K562 (cell line): ENCODE results near the gene GCNT2. TPM values are rescaled to one million over a fixed set of nuclear protein-coding genes. Genes with fewer than 3 reads are reported as not detected.

Experiments used
- ATAC-seq: fragments of 200-7000 bp; cut with Tn5 transposase; 3 replicates; pipeline ENCODE4 v1.9.1; 2020; ENCODE audit warnings: moderate library complexity
- BruUV-seq: library from RNA; stranded (reverse); fragments of 400-500 nt; replicated peaks from 2 replicates; lab custom pipeline; 2021; lab: Mats Ljungman, UMichigan
- CTCF ChIA-PET: fragments of 300-600 bp; formaldehyde crosslinking; extraction: SDS; loops from one replicate; lab custom pipeline; 2021; ENCODE audit warnings: low intra/inter-chr PET ratio; lab: Yijun Ruan, JAX
- POLR2A ChIA-PET: fragments of 300-600, 350-650 bp; sonication (Branson Sonifier 250); formaldehyde crosslinking; extraction: SDS; loops from one replicate; lab custom pipeline; 2021; ENCODE audit warnings: antibody characterized with exemption, inconsistent platforms; lab: Yijun Ruan, JAX
- DNase-seq, 4 experiments: peaks; one replicate each; pipeline versions ENCODE4 v3.0.0 to v3.0.0-alpha.2; 2011 to 2018; ENCODE audit warnings: low spot score in 3 of 4, mixed read lengths in 3 of 4; ENCODE audit errors: extremely low read depth in 1 of 4
- FAIRE-seq: peaks from 2 replicates; lab custom pipeline; 2011; peaks lifted over from hg19 to GRCh38; lab: Jason Lieb, UNC
- H2AFZ ChIP-seq: 2 replicates; pipeline ENCODE4 v1.6.0; 2011; ENCODE audit warnings: low read depth, low read length, control low read depth, inconsistent platforms
- H3K27ac ChIP-seq: fragments of 200-600 bp; 3 replicates; pipeline ENCODE4 v1.8.0; 2011; ENCODE audit warnings: low read depth, mild to moderate bottlenecking, control low read depth, inconsistent platforms, low read length, moderate library complexity, mixed read lengths; ENCODE audit errors: extremely low read depth
- H3K27me3 ChIP-seq, 2 experiments: fragments of 300-600 bp in 1 of 2; 2 replicates in 1 of 2; 3 replicates in 1 of 2; pipeline versions ENCODE4 v1.6.0 to v1.8.0; 2011; ENCODE audit warnings: inconsistent platforms in 2 of 2, low read length in 2 of 2, mild to moderate bottlenecking in 1 of 2, mixed read lengths in 1 of 2, moderate library complexity in 1 of 2; ENCODE audit not compliant: control insufficient read depth in 2 of 2, insufficient read depth in 2 of 2
- H3K36me3 ChIP-seq: fragments of 300-600 bp; 3 replicates; pipeline ENCODE4 v1.8.0; 2011; ENCODE audit warnings: mild to moderate bottlenecking, low read length, inconsistent platforms; ENCODE audit not compliant: control insufficient read depth, insufficient read depth
- H3K4me1 ChIP-seq, 2 experiments: fragments of 200-600 bp in 1 of 2; replicated peaks in 1 of 2; 2 replicates in 1 of 2; 3 replicates in 1 of 2; pipeline versions ENCODE4 v1.5.1 to v1.8.0; 2011; ENCODE audit warnings: inconsistent platforms in 2 of 2, low read length in 2 of 2, mild to moderate bottlenecking in 1 of 2, mixed read lengths in 1 of 2, moderate library complexity in 1 of 2; ENCODE audit not compliant: control insufficient read depth in 2 of 2, insufficient read depth in 2 of 2
- H3K4me2 ChIP-seq: 2 replicates; pipeline ENCODE4 v1.6.1; 2011; ENCODE audit warnings: low read length, control low read depth, inconsistent platforms, mixed read lengths; ENCODE audit not compliant: insufficient read depth
- H3K4me3 ChIP-seq: fragments of 200-600 bp; sonication (generic), shearing (Covaris generic); 2 replicates; pipeline ENCODE4 v1.5.1; 2016; ENCODE audit warnings: control low read depth, inconsistent platforms
- H3K79me2 ChIP-seq: fragments of 200-600 bp; 3 replicates; pipeline ENCODE4 v1.8.0; 2011; ENCODE audit warnings: low read length, inconsistent platforms; ENCODE audit not compliant: control insufficient read depth, insufficient read depth
- H3K9ac ChIP-seq, 2 experiments: 2 replicates each; pipeline versions ENCODE4 v1.6.0 to v1.6.1; 2011; ENCODE audit warnings: low read depth in 2 of 2, low read length in 2 of 2, control low read depth in 1 of 2, inconsistent platforms in 1 of 2, mild to moderate bottlenecking in 1 of 2, mixed read lengths in 1 of 2; ENCODE audit not compliant: insufficient read depth in 1 of 2
- H3K9me1 ChIP-seq: one replicate; pipeline ENCODE4 v1.6.0; 2011; ENCODE audit warnings: inconsistent platforms, mild to moderate bottlenecking, low read length, moderate library complexity; ENCODE audit not compliant: control insufficient read depth, insufficient read depth
- H3K9me3 ChIP-seq: replicated peaks from 2 replicates; pipeline ENCODE4 v1.5.1; 2011; ENCODE audit warnings: low read depth, low read length, inconsistent platforms; ENCODE audit not compliant: control insufficient read depth, insufficient read depth
- H4K20me1 ChIP-seq: replicated peaks from 2 replicates; pipeline ENCODE4 v1.6.1; 2011; ENCODE audit warnings: low read length, inconsistent platforms, mixed read lengths; ENCODE audit not compliant: control insufficient read depth, insufficient read depth
- CREB5 ChIP-seq: fragments of 250-450 bp; sonication (Bioruptor Pico); IDR thresholded peaks from 2 replicates; pipeline ENCODE4 v1.5.0; 2020; ENCODE audit warnings: mild to moderate bottlenecking
- CXXC5 ChIP-seq: fragments of 250-450 bp; sonication (Bioruptor Pico); IDR thresholded peaks from 2 replicates; pipeline ENCODE4 v1.8.0; 2022; ENCODE audit warnings: inconsistent platforms, mild to moderate bottlenecking, moderate library complexity
- GTF2E2 ChIP-seq: fragments of 200-800 bp; sonication (Bioruptor generic); IDR thresholded peaks from 2 replicates; pipeline ENCODE4 v1.6.1; 2016; ENCODE audit warnings: missing genetic modification characterization, missing compliant biosample characterization
- MED1 ChIP-seq: sonication (generic); formaldehyde crosslinking; IDR thresholded peaks from 2 replicates; pipeline ENCODE4 v1.8.1; 2023; ENCODE audit warnings: missing genetic modification reagents, borderline replicate concordance
- RBFOX2 ChIP-seq: fragments of 200-400 bp; formaldehyde crosslinking; IDR thresholded peaks from 2 replicates; pipeline ENCODE4 v1.6.1; 2017; ENCODE audit warnings: low read depth, mild to moderate bottlenecking, low read length, moderate library complexity
- REST ChIP-seq, 2 experiments: fragments of 450-650 bp; formaldehyde crosslinking in 1 of 2; IDR thresholded peaks; 2 replicates each; pipeline versions ENCODE4 v1.4.0 to v1.6.1; 2014 to 2020; ENCODE audit warnings: mild to moderate bottlenecking in 2 of 2, borderline replicate concordance in 1 of 2, low read depth in 1 of 2
- SFPQ ChIP-seq: fragments of 200-400 bp; formaldehyde crosslinking; IDR thresholded peaks from 2 replicates; pipeline ENCODE4 v1.6.1; 2017; ENCODE audit warnings: mild to moderate bottlenecking, low read depth, low read length, moderate library complexity
- ZNF146 ChIP-seq: IDR thresholded peaks from one replicate; pipeline ENCODE4 v1.6.1; 2018; ENCODE audit warnings: missing compliant biosample characterization; ENCODE audit not compliant: unreplicated experiment
- ZNF282 ChIP-seq: sonication (generic); formaldehyde crosslinking; IDR thresholded peaks from 2 replicates; pipeline ENCODE4 v1.8.1; 2023; ENCODE audit warnings: missing genetic modification reagents
- WGBS: fragments of 100-300 bp; shearing (Covaris generic); methylation state at CpG from one replicate; pipeline ENCODE4 v1.1.6; 2016; ENCODE audit warnings: low coverage, mixed read lengths; ENCODE audit not compliant: insufficient coverage; ENCODE audit errors: missing lambda C conversion rate; 5-methylcytosine and 5-hydroxymethylcytosine counted together
- in situ Hi-C: fragments of 300-500 bp; cut with MboI; formaldehyde crosslinking; loops from 4 replicates; pipeline ENCODE4 v1.15.0; 2018; ENCODE audit warnings: inconsistent platforms, mixed read lengths
- intact Hi-C: fragments of 100-400 bp; cut with micrococcal nuclease; formaldehyde crosslinking; loops from 2 replicates; pipeline ENCODE4 v1.14.2; 2022
- polyA plus RNA-seq, 8 experiments: library from polyadenylated mRNA; depleted of rRNA in 4 of 8; stranded (reverse) in 5 of 8; unstranded in 3 of 8; fragments of >200 nt; fragmentation: Nextera tagmentation in 2 of 8; fragmentation: Illumina TruSeq in 1 of 8; extraction: Ambion mirVana in 2 of 8; extraction: Trizol in 1 of 8; gene quantifications; 2 replicates each; pipeline versions ENCODE4 v1.2.1 to v1.2.3, GENCODE V29; 2011 to 2014; ENCODE audit warnings: inconsistent platforms in 1 of 8, missing spikeins in 1 of 8
- total RNA-seq, 7 experiments: library from RNA; depleted of rRNA in 6 of 7; stranded (reverse); fragments of >200 nt in 6 of 7; fragmentation: Illumina TruSeq in 2 of 7; extraction: Trizol in 2 of 7; gene quantifications; 2 replicates each; pipeline versions ENCODE4 v1.2.1 to v1.2.3, GENCODE V29; 2011 to 2021; ENCODE audit warnings: low replicate concordance in 1 of 7

The GCNT2 gene
- total and polyA plus RNA-seq, 9 of the 15 experiments (the other 6 are each of a cell fraction or from before 2014, with no cell fraction given): 0.78 to 2.6 (median 1.6) TPM

- no peak for TF ChIP-seq SFPQ
- no peak for TF ChIP-seq ZNF282 (CRISPR knock-in tag)
- TF ChIP-seq MED1 (CRISPR knock-in tag): no peak
- TF ChIP-seq CREB5 (CRISPR knock-in tag): no peak
Measured at GRCh38 chr6:10485406-10485805, 35.7 kb upstream of the GCNT2 start (continued).

GRCh38 chr6:10486215-10486614 is 34.9 kb upstream of the GCNT2 start:
- DNase-seq (no peak), ATAC-seq (no peak), FAIRE-seq (no peak)
- H3K9ac ChIP-seq: no peak overlapping the region
- no TSS peak for BruUV-seq
- H3K4me2 ChIP-seq: no peak overlapping the region
- H3K4me3 ChIP-seq: no peak overlapping the region
- no peaks in the 10 kb centered on the region for H3K36me3 ChIP-seq
- no peaks in the 10 kb centered on the region for H4K20me1 ChIP-seq
- ChIA-PET POLR2A (interaction anchor here (0.5 to 1.0 kb wide), 4 partner anchors 17 to 1454 kb away, joined by 3 to 4 read pairs (median 3); no protein-coding TSS in a partner anchor), CTCF (no interaction called here)
- H3K79me2 ChIP-seq: no peaks in the 10 kb centered on the region
- in situ Hi-C loops (no loop called here), intact Hi-C loops (no loop called here)
- 10% methylated on average over 4 of the region's 4 CpGs for WGBS
- no peak overlapping the region for H3K27ac ChIP-seq
- peaks cover 0 to 22% of the 10 kb centered on the region in 2 experiments; a peak in 3 of 5 replicates for H3K27me3 ChIP-seq
- 0 out of 2 replicates have a peak, but pooled peaks cover 1% of the 10 kb centered on the region for H3K9me3 ChIP-seq
- peaks cover 0 to 13% of the 10 kb centered on the region in 2 experiments; a peak in 1 of 5 replicates for H3K4me1 ChIP-seq
- no peaks in the 10 kb centered on the region for H3K9me1 ChIP-seq
- TF ChIP-seq GTF2E2 (tag): no peak
- TF ChIP-seq REST (IDR thresholded peaks at IDR 0.05; ENCODE audit: borderline replicate concordance): no peak
- no peak for TF ChIP-seq REST (CRISPR knock-in tag; IDR thresholded peaks at IDR 0.05; ENCODE audit: low read depth)
- no peak for TF ChIP-seq ZNF146
- no peak for TF ChIP-seq RBFOX2
- no peak for TF ChIP-seq CXXC5 (CRISPR knock-in tag)
- no peak overlapping the region for H2AFZ ChIP-seq
